Measurements from ENCODE around the gene CDH18.

GRCh38 chr5:19615071-19615470 is 372.9 kb downstream of the CDH18 start:
- no peak for TF ChIP-seq EZH2 (IDR thresholded peaks at IDR 0.05; ENCODE audit: borderline replicate concordance, low read depth, low read length, severe bottlenecking)
- no peak for TF ChIP-seq CTCF (IDR thresholded peaks at IDR 0.05; ENCODE audit: borderline replicate concordance, extremely low read depth, low read length, poor library complexity, severe bottlenecking)

All from DND-41 (cell line).